Peyer's patch (tissue), 4 donors: ENCODE measurements around the gene RAB34. TPM values are rescaled to one million over a fixed set of nuclear protein-coding genes. Genes with fewer than 3 reads are reported as not detected.

Experiments
- DNase-seq, 3 donors: peaks; one replicate each; pipeline ENCODE4 v3.0.0-alpha.2; 2017 to 2019
- H3K27ac ChIP-seq, 4 donors: fragments of 200-600 bp; sonication (generic); one replicate each; pipeline ENCODE4 v1.5.1; 2016 to 2019
- H3K27me3 ChIP-seq, 2 donors: fragments of 200-600 bp; sonication (generic); one replicate each; pipeline ENCODE4 v1.5.1; 2019
- H3K36me3 ChIP-seq, 3 donors: fragments of 200-600 bp; sonication (generic); one replicate each; pipeline ENCODE4 v1.5.1; 2016 to 2019
- H3K4me1 ChIP-seq, 4 donors: fragments of 200-600 bp; sonication (generic); one replicate each; pipeline ENCODE4 v1.5.1; 2016 to 2019
- H3K4me3 ChIP-seq, 4 donors: fragments of 200-600 bp; sonication (generic); 1 replicate in 3 of 4; 2 replicates in 1 of 4; pipeline ENCODE4 v1.5.1; 2016 to 2019; ENCODE audit warnings: mild to moderate bottlenecking in 1 of 4
- H3K9me3 ChIP-seq, 4 donors: fragments of 200-600 bp; sonication (generic); one replicate each; pipeline ENCODE4 v1.5.1; 2016 to 2019; ENCODE audit warnings: mild to moderate bottlenecking in 1 of 4
- CTCF ChIP-seq, 6 experiments: fragments of 450-650 bp in 4 of 6; fragments of 200-600 bp in 2 of 6; sonication (generic) in 1 of 6; IDR thresholded peaks; one replicate each; pipeline ENCODE4 v1.5.1; 2017 to 2019; ENCODE audit warnings: antibody characterized with exemption in 6 of 6, mild to moderate bottlenecking in 3 of 6, moderate library complexity in 1 of 6
- POLR2A ChIP-seq, 2 donors: fragments of 450-650 bp; IDR thresholded peaks; one replicate each; pipeline ENCODE4 v1.5.1; 2017; ENCODE audit warnings: antibody characterized with exemption in 2 of 2, mild to moderate bottlenecking in 2 of 2, moderate library complexity in 2 of 2
- total RNA-seq, 4 donors: library from RNA; depleted of rRNA; stranded (reverse); fragments of >200 nt; gene quantifications; one replicate each; pipeline ENCODE4 v1.1.0, GENCODE V29; 2016

RAB34 gene
- total RNA-seq, 4 donors from 2014 or later: 14.5 to 69.3 (median 30.2) TPM

GRCh38 chr17:28712032-28712704 lies 5.5 kb downstream of the RAB34 start:
- no peaks in the 10 kb centered on the region for H3K9me3 ChIP-seq
- H3K27ac ChIP-seq: peak overlapping the region; percentile 78 to 96 (median 88)
- H3K4me1 ChIP-seq: peaks cover 0 to 34% (median 1%) of the 10 kb centered on the region in 4 donors
- peaks cover 0 to 13% (median 0%) of the 10 kb centered on the region in 3 donors for H3K36me3 ChIP-seq
- TF ChIP-seq POLR2A (IDR thresholded peaks at IDR 0.05) (no peak), CTCF (IDR thresholded peaks at IDR 0.05) (no peak)
- DNase-seq: peak in 2 of 3 donors; percentile 67 to 82
- no peaks in the 10 kb centered on the region for H3K27me3 ChIP-seq
- H3K4me3 ChIP-seq: peak overlapping the region; percentile 65 to 71 (median 66)

GRCh38 chr17:28711723-28712031 lies 6.0 kb downstream of the RAB34 start, which contains the start of gene PROCA1:
Gene PROCA1, minus strand, starts transcription at chr17:28711888. Its CDS starts 228 bp downstream, at chr17:28711660.
- peaks cover 0 to 34% (median 0%) of the 10 kb centered on the region in 4 donors for H3K4me1 ChIP-seq
- peak in 1 of 3 donors; percentile 65 for DNase-seq
- no peaks in the 10 kb centered on the region for H3K9me3 ChIP-seq
- peak within 1 kb of the TSS; percentile 78 to 96 (median 88) for H3K27ac ChIP-seq
- peak within 1 kb of the TSS; percentile 65 to 71 (median 66) for H3K4me3 ChIP-seq
- TF ChIP-seq CTCF (IDR thresholded peaks at IDR 0.05): no peak
- no peak for TF ChIP-seq POLR2A (IDR thresholded peaks at IDR 0.05)
- H3K27me3 ChIP-seq: no peaks in the 10 kb centered on the region
- peaks cover 0 to 13% (median 0%) of the 10 kb centered on the region in 3 donors for H3K36me3 ChIP-seq

- peaks cover 0 to 34% (median 0%) of the 10 kb centered on the region in 4 donors for H3K4me1 ChIP-seq
- peak overlapping the region; percentile 65 to 71 (median 66) for H3K4me3 ChIP-seq
- TF ChIP-seq CTCF (IDR thresholded peaks at IDR 0.05): no peak
- TF ChIP-seq POLR2A (IDR thresholded peaks at IDR 0.05): peak; percentile 69 to 79
These were observed 6.6 kb downstream of the RAB34 start for GRCh38 chr17:28710861-28711722.

GRCh38 chr17:28707339-28707720 lies 10.3 kb downstream of the RAB34 start:
- no peak for TF ChIP-seq CTCF (IDR thresholded peaks at IDR 0.05)
- TF ChIP-seq POLR2A (IDR thresholded peaks at IDR 0.05): no peak
- Histone ChIP-seq H3K4me3 (no peak overlapping the region), H3K27me3 (no peaks in the 10 kb centered on the region)

More at GRCh38 chr17:28710861-28711722, 6.6 kb downstream of the RAB34 start:
- DNase-seq: peak; percentile 87 to 95 (median 95)
- Histone ChIP-seq H3K27ac (peak overlapping the region; percentile 78 to 96 (median 88)), H3K9me3 (no peaks in the 10 kb centered on the region), H3K27me3 (no peaks in the 10 kb centered on the region), H3K36me3 (peaks cover 0 to 13% (median 0%) of the 10 kb centered on the region in 3 donors)

GRCh38 chr17:28706471-28707338 lies 11.0 kb downstream of the RAB34 start:
- Histone ChIP-seq H3K4me3 (no peak overlapping the region), H3K27me3 (no peaks in the 10 kb centered on the region), H3K9me3 (no peaks in the 10 kb centered on the region), H3K27ac (no peak overlapping the region), H3K36me3 (peaks cover 0 to 19% (median 0%) of the 10 kb centered on the region in 3 donors), H3K4me1 (peaks cover 0 to 25% (median 0%) of the 10 kb centered on the region in 4 donors)
- DNase-seq: no peak
- TF ChIP-seq POLR2A (IDR thresholded peaks at IDR 0.05): no peak
- no peak for TF ChIP-seq CTCF (IDR thresholded peaks at IDR 0.05)

More at GRCh38 chr17:28707339-28707720, 10.3 kb downstream of the RAB34 start:
- no peak for DNase-seq
- no peak overlapping the region for H3K27ac ChIP-seq
- peaks cover 0 to 13% (median 0%) of the 10 kb centered on the region in 3 donors for H3K36me3 ChIP-seq
- peaks cover 0 to 31% (median 0%) of the 10 kb centered on the region in 4 donors for H3K4me1 ChIP-seq
- H3K9me3 ChIP-seq: no peaks in the 10 kb centered on the region
